Stimulated activated CD8-positive, alpha-beta memory T cell treated with anti-CD3 and anti-CD28 coated beads, Interleukin-7, amount 100 ng/mL, for 24 hours (primary cell): ENCODE measurements around the gene ZNF284.
A peak's percentile ranks its signal among the peaks of the same experiment; 100 is the strongest.
"Not testable (repeated sequence)": the region's sequence is repeated elsewhere in the genome, so short reads cannot be mapped to it uniquely, and the experiment has no call there.

ENCODE experiments used
- DNase-seq: peaks from one replicate; pipeline ENCODE4 v3.0.0-alpha.2; 2020; ENCODE audit warnings: low read depth

Gene ZNF284

GRCh38 chr19:44111910-44112463, 40.0 kb downstream of the ZNF284 start:
- no peak for DNase-seq

GRCh38 chr19:44112802-44113137, 40.8 kb downstream of the ZNF284 start:
- no peak for DNase-seq

GRCh38 chr19:44113138-44113783, 41.3 kb downstream of the ZNF284 start, which contains the start of gene ZNF225:
Gene ZNF225 (plus strand): TSS chr19:44113399. CDS start chr19:44115828, 2,429 bp downstream.
- peak; percentile 70 for DNase-seq

GRCh38 chr19:44113784-44114390, 41.9 kb downstream of the ZNF284 start:
- DNase-seq: no peak

- DNase-seq: not testable (repeated sequence)
These were observed 49.2 kb downstream of the ZNF284 start for GRCh38 chr19:44121162-44121561.

GRCh38 chr19:44131955-44132354, 60.0 kb downstream of the ZNF284 start:
- no peak for DNase-seq
